Heart left ventricle (tissue), 13 donors: Measurements from ENCODE around the gene TRIP11.

Experiments
- POLR2A ChIP-seq, 2 donors: fragments of 450-650 bp; IDR thresholded peaks; one replicate each; pipeline ENCODE4 v1.6.1; 2017; ENCODE audit warnings: antibody characterized with exemption in 2 of 2, mild to moderate bottlenecking in 2 of 2, moderate library complexity in 2 of 2
- TF ChIP-seq, protein P1 (sequence below), 12 donors: fragments of 200-600 bp; sonication (generic) in 4 of 12; IDR thresholded peaks; one replicate each; pipeline versions ENCODE4 v1.5.0 to v1.8.0; 2018 to 2022; ENCODE audit warnings: antibody characterized with exemption in 12 of 12, mild to moderate bottlenecking in 5 of 12
- donor health status: ischemic (EF 13 %, LVEDD 7.1; RV severe dilation, severe dysfunction).
- donor health status: DM: no; HTN: yes; CAD: no.
- donor health status: DM: no; HTN: no; CAD: no.
- donor health status: ischemic (EF 25% LVEDD 6.9; RV normal size, moderate dysfunction).
- donor health status: ischemic (EF 25% LVEDD 5.7; RV mildly dilated, moderate dysfunction).
- donor health status: ischemic (EF 35%, LVEDD 5.7; RV mildly dilated, moderate dysfunction).
- donor health status: nonischemic (EF 11% LVEDD 7.7; RV severe dilation, severe dysfunction).
- donor health status: DM: yes; HTN: yes; CAD: no.
- donor health status: PGD.
- donor health status: ischemic (EF 29% LVEDD 5.4; RV normal size, mild dysfunction).
- donor health status: nonischemic (EF 23%, LVEDD 6.1; RV moderate dilation, normal function).

DNA sequence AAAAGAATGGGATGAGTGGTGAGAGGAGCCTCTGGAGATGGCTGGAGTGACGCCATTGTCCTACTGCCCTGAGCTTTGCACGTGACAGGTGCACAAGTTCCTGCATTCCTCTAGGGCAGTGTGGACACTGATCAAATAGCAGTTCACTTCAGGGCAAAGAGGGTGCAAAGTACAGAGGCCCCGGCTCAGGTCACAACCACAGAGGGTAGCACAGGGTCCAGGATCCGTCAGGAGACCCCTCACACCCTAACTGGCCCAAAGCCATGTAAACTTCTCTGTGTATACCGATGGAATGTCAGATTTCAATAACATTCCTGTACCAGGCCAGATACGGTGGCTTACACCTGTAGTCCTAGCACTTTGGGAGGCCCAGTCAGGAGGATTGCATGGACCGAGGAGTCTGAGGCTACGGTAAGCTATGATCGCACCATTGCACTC lies 82.0 kb downstream of the TRIP11 start:
- TF ChIP-seq POLR2A (IDR thresholded peaks at IDR 0.05), result no peak
- TF ChIP-seq, protein P1, sequence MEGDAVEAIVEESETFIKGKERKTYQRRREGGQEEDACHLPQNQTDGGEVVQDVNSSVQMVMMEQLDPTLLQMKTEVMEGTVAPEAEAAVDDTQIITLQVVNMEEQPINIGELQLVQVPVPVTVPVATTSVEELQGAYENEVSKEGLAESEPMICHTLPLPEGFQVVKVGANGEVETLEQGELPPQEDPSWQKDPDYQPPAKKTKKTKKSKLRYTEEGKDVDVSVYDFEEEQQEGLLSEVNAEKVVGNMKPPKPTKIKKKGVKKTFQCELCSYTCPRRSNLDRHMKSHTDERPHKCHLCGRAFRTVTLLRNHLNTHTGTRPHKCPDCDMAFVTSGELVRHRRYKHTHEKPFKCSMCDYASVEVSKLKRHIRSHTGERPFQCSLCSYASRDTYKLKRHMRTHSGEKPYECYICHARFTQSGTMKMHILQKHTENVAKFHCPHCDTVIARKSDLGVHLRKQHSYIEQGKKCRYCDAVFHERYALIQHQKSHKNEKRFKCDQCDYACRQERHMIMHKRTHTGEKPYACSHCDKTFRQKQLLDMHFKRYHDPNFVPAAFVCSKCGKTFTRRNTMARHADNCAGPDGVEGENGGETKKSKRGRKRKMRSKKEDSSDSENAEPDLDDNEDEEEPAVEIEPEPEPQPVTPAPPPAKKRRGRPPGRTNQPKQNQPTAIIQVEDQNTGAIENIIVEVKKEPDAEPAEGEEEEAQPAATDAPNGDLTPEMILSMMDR (IDR thresholded peaks at IDR 0.05), result no peak
